SU-DHL-6 (cell line): ENCODE measurements around the gene ARHGAP10.

Source experiments
- H2AFZ ChIP-seq: fragments of 200-600 bp; sonication (generic); 2 replicates; pipeline ENCODE4 v1.6.1; 2014; ENCODE audit warnings: low read depth, mild to moderate bottlenecking, moderate library complexity, mixed read lengths, antibody characterized with exemption, low read length; ENCODE audit not compliant: severe bottlenecking
- H3F3A ChIP-seq: fragments of 200-600 bp; shearing (Covaris generic); 2 replicates; pipeline ENCODE4 v1.6.0; 2016; ENCODE audit warnings: antibody characterized with exemption, mild to moderate bottlenecking; ENCODE audit not compliant: insufficient read depth
- H3K27ac ChIP-seq: fragments of 200-600 bp; sonication (generic); 2 replicates; pipeline ENCODE4 v1.5.1; 2016; ENCODE audit warnings: low read depth, mild to moderate bottlenecking, low read length, moderate library complexity, mixed read lengths
- H3K27me3 ChIP-seq: fragments of 200-600 bp; sonication (generic), shearing (Covaris generic); 2 replicates; pipeline ENCODE4 v1.6.0; 2014; ENCODE audit warnings: mild to moderate bottlenecking, low read length
- H3K36me3 ChIP-seq: fragments of 200-600 bp; sonication (generic); 2 replicates; pipeline ENCODE4 v1.6.1; 2014; ENCODE audit warnings: mild to moderate bottlenecking, low read length, mixed read lengths
- H3K4me2 ChIP-seq: fragments of 300-600, 200-600 bp; shearing (Covaris generic), sonication (generic); 2 replicates; pipeline ENCODE4 v1.6.0; 2014; ENCODE audit warnings: low read length, low read depth, mild to moderate bottlenecking; ENCODE audit not compliant: poor library complexity, severe bottlenecking
- H3K4me3 ChIP-seq: fragments of 200-600 bp; sonication (generic); 2 replicates; pipeline ENCODE4 v1.5.1; 2014; ENCODE audit warnings: antibody characterized with exemption, low read length, mild to moderate bottlenecking, mixed read lengths; ENCODE audit not compliant: insufficient read depth, poor library complexity, severe bottlenecking
- H3K79me2 ChIP-seq: fragments of 200-600 bp; sonication (generic); 2 replicates; pipeline ENCODE4 v1.6.1; 2014; ENCODE audit warnings: mild to moderate bottlenecking, low read length, moderate library complexity; ENCODE audit not compliant: insufficient read depth
- H3K9ac ChIP-seq: fragments of 200-600 bp; sonication (generic); 2 replicates; pipeline ENCODE4 v1.7.0; 2014; ENCODE audit warnings: mild to moderate bottlenecking, low read length
- H3K9me2 ChIP-seq: fragments of 200-600 bp; sonication (generic); replicated peaks from 2 replicates; pipeline ENCODE4 v1.6.1; 2014; ENCODE audit warnings: low read length; ENCODE audit not compliant: insufficient read depth
- H3K9me3 ChIP-seq: fragments of 200-600 bp; sonication (generic); 2 replicates; pipeline ENCODE4 v1.6.1; 2014; ENCODE audit warnings: low read length, mixed read lengths; ENCODE audit not compliant: insufficient read depth
- H4K20me1 ChIP-seq: fragments of 200-600 bp; sonication (generic); 2 replicates; pipeline ENCODE4 v1.6.1; 2014; ENCODE audit warnings: low read depth, mild to moderate bottlenecking, antibody characterized with exemption, low read length, moderate library complexity, mixed read lengths
- CTCF ChIP-seq: fragments of 200-600 bp; sonication (generic); IDR thresholded peaks from one replicate; pipeline ENCODE4 v1.5.1; 2017; ENCODE audit warnings: antibody characterized with exemption, mild to moderate bottlenecking, low read length, moderate library complexity; ENCODE audit not compliant: insufficient read depth, poor library complexity, severe bottlenecking
- EZH2phosphoT487 ChIP-seq: fragments of 200-600 bp; sonication (generic), shearing (Covaris generic); conservative IDR thresholded peaks from 2 replicates; pipeline ENCODE4 v1.6.1; 2018; ENCODE audit warnings: mild to moderate bottlenecking, antibody characterized with exemption, low read length, moderate library complexity, mixed read lengths

Gene ARHGAP10

GRCh38 chr4:148091896-148092295 lies 360.0 kb downstream of the ARHGAP10 start:
- no peak overlapping the region for H2AFZ ChIP-seq
- no peak overlapping the region for H3K9ac ChIP-seq
- no peak overlapping the region for H3K4me3 ChIP-seq
- no peak for TF ChIP-seq EZH2phosphoT487
- H3F3A ChIP-seq: no peaks in the 10 kb centered on the region
- no peaks in the 10 kb centered on the region for H3K36me3 ChIP-seq
- no peaks in the 10 kb centered on the region for H3K27me3 ChIP-seq
- H4K20me1 ChIP-seq: no peaks in the 10 kb centered on the region
- no peaks in the 10 kb centered on the region for H3K9me2 ChIP-seq
- H3K9me3 ChIP-seq: no peaks in the 10 kb centered on the region
- no peak overlapping the region for H3K4me2 ChIP-seq
- H3K79me2 ChIP-seq: no peaks in the 10 kb centered on the region
- H3K27ac ChIP-seq: no peak overlapping the region

GRCh38 chr4:148092316-148093014 lies 360.6 kb downstream of the ARHGAP10 start:
- H4K20me1 ChIP-seq: no peaks in the 10 kb centered on the region
- H3K79me2 ChIP-seq: no peaks in the 10 kb centered on the region
- no peak overlapping the region for H3K4me2 ChIP-seq

GRCh38 chr4:148093065-148093464 lies 361.2 kb downstream of the ARHGAP10 start:
- H3K9me3 ChIP-seq: no peaks in the 10 kb centered on the region
- TF ChIP-seq EZH2phosphoT487 (no peak), CTCF (no peak)

More at GRCh38 chr4:148092316-148093014, 360.6 kb downstream of the ARHGAP10 start:
- Histone ChIP-seq H3K36me3 (no peaks in the 10 kb centered on the region), H3K27me3 (no peaks in the 10 kb centered on the region), H3K9me3 (no peaks in the 10 kb centered on the region), H3F3A (no peaks in the 10 kb centered on the region), H3K9ac (no peak overlapping the region), H3K9me2 (no peaks in the 10 kb centered on the region), H3K4me3 (no peak overlapping the region), H2AFZ (no peak overlapping the region), H3K27ac (no peak overlapping the region)
- no peak for TF ChIP-seq EZH2phosphoT487
- TF ChIP-seq CTCF: no peak

GRCh38 chr4:148094149-148094548 lies 362.3 kb downstream of the ARHGAP10 start:
- Histone ChIP-seq H3K27me3 (no peaks in the 10 kb centered on the region), H3K27ac (no peak overlapping the region), H3K9me2 (no peaks in the 10 kb centered on the region), H4K20me1 (no peaks in the 10 kb centered on the region), H2AFZ (no peak overlapping the region), H3K36me3 (no peaks in the 10 kb centered on the region), H3K4me2 (no peak overlapping the region), H3F3A (no peaks in the 10 kb centered on the region), H3K79me2 (no peaks in the 10 kb centered on the region), H3K9me3 (no peaks in the 10 kb centered on the region), H3K9ac (no peak overlapping the region), H3K4me3 (no peak overlapping the region)
- TF ChIP-seq CTCF: no peak
- no peak for TF ChIP-seq EZH2phosphoT487

More at GRCh38 chr4:148093065-148093464, 361.2 kb downstream of the ARHGAP10 start:
- Histone ChIP-seq H3K9me2 (no peaks in the 10 kb centered on the region), H3K36me3 (no peaks in the 10 kb centered on the region), H3K9ac (no peak overlapping the region), H3K27me3 (no peaks in the 10 kb centered on the region), H4K20me1 (no peaks in the 10 kb centered on the region), H3K79me2 (no peaks in the 10 kb centered on the region), H3K4me3 (no peak overlapping the region), H3K4me2 (no peak overlapping the region), H3F3A (no peaks in the 10 kb centered on the region), H3K27ac (no peak overlapping the region), H2AFZ (no peak overlapping the region)
